ENCODE results near the gene CCL24. TPM values are rescaled to one million over a fixed set of nuclear protein-coding genes. Genes with fewer than 3 reads are reported as not detected.
"Not testable (repeated sequence)": the region's sequence is repeated elsewhere in the genome, so short reads cannot be mapped to it uniquely, and the experiment has no call there.

CCL24 gene
- total RNA-seq, 4 donors from 2014 or later, result not detected

GRCh38 chr7:75795831-75796285 lies 17.7 kb downstream of the CCL24 start:
- ATAC-seq (peak; percentile 56 to 71), DNase-seq (peak; percentile 62 to 73)
- H3K9me3 ChIP-seq, result no peaks in the 10 kb centered on the region
- TF ChIP-seq CTCF (IDR thresholded peaks at IDR 0.05 in 4 of 5, conservative IDR thresholded peaks at IDR 0.05 in 1 of 5), result no peak
- no peak for TF ChIP-seq POLR2A (IDR thresholded peaks at IDR 0.05)
- H3K36me3 ChIP-seq, result no peaks in the 10 kb centered on the region
- H3K4me1 ChIP-seq, result peaks cover 0 to 9% of the 10 kb centered on the region in 2 donors
- in situ Hi-C loops (cut with MboI; ENCODE audit: low sequenced_read_pairs in 4 of 4), result no loop called here
- no peak overlapping the region for H3K4me3 ChIP-seq
- H3K27me3 ChIP-seq, result peaks cover 0 to 2% (median 0%) of the 10 kb centered on the region in 3 donors
- intact Hi-C loops (cut with DNase I; ENCODE audit: low total_unique reads), result no loop called here
- peak overlapping the region in 3 of 4 donors; percentile 10 to 57 (median 49) for H3K27ac ChIP-seq

- DNase-seq (no peak), ATAC-seq (no peak)
- no peak overlapping the region for H3K27ac ChIP-seq
- TF ChIP-seq CTCF (IDR thresholded peaks at IDR 0.05 in 4 of 5, conservative IDR thresholded peaks at IDR 0.05 in 1 of 5) (no peak), POLR2A (IDR thresholded peaks at IDR 0.05) (no peak)
- H3K36me3 ChIP-seq, result no peaks in the 10 kb centered on the region
- H3K4me1 ChIP-seq, result peaks cover 0 to 9% of the 10 kb centered on the region in 2 donors
- H3K4me3 ChIP-seq, result no peak overlapping the region
- H3K27me3 ChIP-seq, result peaks cover 0 to 2% (median 0%) of the 10 kb centered on the region in 3 donors
- intact Hi-C loops (cut with DNase I; ENCODE audit: low total_unique reads), result no loop called here
- in situ Hi-C loops (cut with MboI; ENCODE audit: low sequenced_read_pairs in 4 of 4), result no loop called here
- H3K9me3 ChIP-seq, result no peaks in the 10 kb centered on the region
Measured at GRCh38 chr7:75793676-75794075, 19.9 kb downstream of the CCL24 start.

GRCh38 chr7:75792567-75792966 lies 21.0 kb downstream of the CCL24 start:
- intact Hi-C loops (cut with DNase I; ENCODE audit: low total_unique reads); DNase-seq; H3K27me3 ChIP-seq; H3K4me1 ChIP-seq; ATAC-seq; H3K9me3 ChIP-seq; in situ Hi-C loops (cut with MboI; ENCODE audit: low sequenced_read_pairs in 4 of 4); H3K4me3 ChIP-seq; H3K27ac ChIP-seq; H3K36me3 ChIP-seq: not testable (repeated sequence)

- in situ Hi-C loops (cut with MboI; ENCODE audit: low sequenced_read_pairs in 4 of 4), result no loop called here
- ATAC-seq (no peak), DNase-seq (no peak)
- intact Hi-C loops (cut with DNase I; ENCODE audit: low total_unique reads), result no loop called here
- Histone ChIP-seq H3K4me1 (peaks cover 0 to 9% of the 10 kb centered on the region in 2 donors), H3K4me3 (no peak overlapping the region), H3K27ac (no peak overlapping the region), H3K27me3 (peaks cover 0 to 2% (median 0%) of the 10 kb centered on the region in 3 donors), H3K36me3 (no peaks in the 10 kb centered on the region), H3K9me3 (no peaks in the 10 kb centered on the region)
- TF ChIP-seq POLR2A (IDR thresholded peaks at IDR 0.05) (no peak), CTCF (IDR thresholded peaks at IDR 0.05 in 4 of 5, conservative IDR thresholded peaks at IDR 0.05 in 1 of 5) (no peak)
Measured at GRCh38 chr7:75789361-75789924, 24.2 kb downstream of the CCL24 start.

GRCh38 chr7:75788154-75788847 lies 25.3 kb downstream of the CCL24 start:
- H3K36me3 ChIP-seq; intact Hi-C loops (cut with DNase I; ENCODE audit: low total_unique reads); H3K4me3 ChIP-seq; in situ Hi-C loops (cut with MboI; ENCODE audit: low sequenced_read_pairs in 4 of 4); H3K27ac ChIP-seq; DNase-seq; ATAC-seq; H3K9me3 ChIP-seq; H3K27me3 ChIP-seq; H3K4me1 ChIP-seq: not testable (repeated sequence)

- in situ Hi-C loops (cut with MboI; ENCODE audit: low sequenced_read_pairs in 4 of 4), result not testable (repeated sequence)
Measured at GRCh38 chr7:75783058-75783457, 30.5 kb downstream of the CCL24 start.

GRCh38 chr7:75780647-75781273 lies 32.8 kb downstream of the CCL24 start:
- H3K36me3 ChIP-seq; H3K27ac ChIP-seq; intact Hi-C loops (cut with DNase I; ENCODE audit: low total_unique reads); H3K27me3 ChIP-seq; in situ Hi-C loops (cut with MboI; ENCODE audit: low sequenced_read_pairs in 4 of 4); H3K4me3 ChIP-seq; DNase-seq; ATAC-seq; H3K4me1 ChIP-seq; H3K9me3 ChIP-seq: not testable (repeated sequence)

More at GRCh38 chr7:75783058-75783457, 30.5 kb downstream of the CCL24 start:
- H3K27ac ChIP-seq; H3K4me3 ChIP-seq; intact Hi-C loops (cut with DNase I; ENCODE audit: low total_unique reads); H3K27me3 ChIP-seq; DNase-seq; ATAC-seq; H3K9me3 ChIP-seq; H3K4me1 ChIP-seq; H3K36me3 ChIP-seq: not testable (repeated sequence)

- in situ Hi-C loops (cut with MboI; ENCODE audit: low sequenced_read_pairs in 4 of 4); H3K4me3 ChIP-seq; H3K9me3 ChIP-seq; ATAC-seq; DNase-seq; H3K36me3 ChIP-seq; H3K4me1 ChIP-seq; intact Hi-C loops (cut with DNase I; ENCODE audit: low total_unique reads); H3K27me3 ChIP-seq; H3K27ac ChIP-seq: not testable (repeated sequence)
Measured at GRCh38 chr7:75779516-75779915, 34.1 kb downstream of the CCL24 start.

Data from gastrocnemius medialis (tissue), 4 donors.